Measurements from ENCODE around the gene TRIM33.

Gene TRIM33

DNA sequence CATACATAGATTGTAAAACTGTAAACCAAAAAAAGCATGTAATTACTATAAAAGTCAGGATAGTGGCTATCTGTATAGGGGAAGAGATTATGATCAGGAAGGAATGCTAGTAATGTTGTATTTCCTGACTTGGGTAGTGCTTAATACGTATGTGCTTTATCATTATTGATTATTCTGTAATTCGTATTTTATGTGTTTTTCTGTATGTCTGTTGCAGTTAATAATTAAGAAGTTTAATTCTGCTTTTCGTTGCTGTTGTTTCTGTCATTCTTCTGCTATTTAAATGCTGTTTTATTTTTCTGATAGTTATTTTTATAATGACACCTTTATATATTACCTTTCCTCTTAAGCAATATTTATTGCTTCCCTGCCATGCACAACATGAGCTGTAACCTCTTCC lies 29.3 kb upstream of the TRIM33 start:
- H3K9me3 ChIP-seq (ENCODE audit: control insufficient read depth in 1 of 2, low read length in 2 of 2): no peaks in the 10 kb centered on the region
- no peaks in the 10 kb centered on the region for H3K27me3 ChIP-seq (ENCODE audit: low read depth, low read length)
- no peaks in the 10 kb centered on the region for H3K4me1 ChIP-seq (ENCODE audit: control insufficient read depth in 1 of 2, insufficient read depth in 2 of 2, low read length in 2 of 2)
- H3K4me3 ChIP-seq (ENCODE audit: low read depth in 1 of 2, low read length in 2 of 2): no peak overlapping the region
- H3K27ac ChIP-seq (ENCODE audit: low read length): no peak overlapping the region
- H3K36me3 ChIP-seq (ENCODE audit: control insufficient read depth in 1 of 2, insufficient read depth in 2 of 2, low read length in 2 of 2): no peaks in the 10 kb centered on the region

DNA sequence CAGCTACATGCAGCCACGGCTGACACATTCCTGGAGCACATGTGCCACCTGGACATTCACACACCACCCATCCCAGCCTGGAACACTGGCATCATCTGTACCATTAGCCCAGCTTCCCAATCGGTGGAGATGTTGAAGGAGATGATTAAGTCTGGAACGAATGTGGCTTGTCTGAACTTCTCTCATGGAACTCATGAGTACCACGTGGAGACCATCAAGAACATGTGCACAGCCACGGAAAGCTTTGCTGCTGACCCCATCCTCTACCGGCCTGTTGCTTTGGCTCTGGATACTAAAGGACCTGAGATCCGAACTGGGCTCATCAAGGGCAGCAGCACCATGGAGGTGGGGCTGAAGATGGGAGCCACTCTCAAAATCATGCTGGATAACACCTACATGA lies 25.0 kb upstream of the TRIM33 start:
- no peak overlapping the region for H3K4me3 ChIP-seq (ENCODE audit: low read depth in 1 of 2, low read length in 2 of 2)
- no peak overlapping the region for H3K27ac ChIP-seq (ENCODE audit: low read length)
- no peaks in the 10 kb centered on the region for H3K4me1 ChIP-seq (ENCODE audit: control insufficient read depth in 1 of 2, insufficient read depth in 2 of 2, low read length in 2 of 2)
- no peaks in the 10 kb centered on the region for H3K36me3 ChIP-seq (ENCODE audit: control insufficient read depth in 1 of 2, insufficient read depth in 2 of 2, low read length in 2 of 2)
- no peaks in the 10 kb centered on the region for H3K27me3 ChIP-seq (ENCODE audit: low read depth, low read length)
- H3K9me3 ChIP-seq (ENCODE audit: control insufficient read depth in 1 of 2, low read length in 2 of 2): no peaks in the 10 kb centered on the region

DNA sequence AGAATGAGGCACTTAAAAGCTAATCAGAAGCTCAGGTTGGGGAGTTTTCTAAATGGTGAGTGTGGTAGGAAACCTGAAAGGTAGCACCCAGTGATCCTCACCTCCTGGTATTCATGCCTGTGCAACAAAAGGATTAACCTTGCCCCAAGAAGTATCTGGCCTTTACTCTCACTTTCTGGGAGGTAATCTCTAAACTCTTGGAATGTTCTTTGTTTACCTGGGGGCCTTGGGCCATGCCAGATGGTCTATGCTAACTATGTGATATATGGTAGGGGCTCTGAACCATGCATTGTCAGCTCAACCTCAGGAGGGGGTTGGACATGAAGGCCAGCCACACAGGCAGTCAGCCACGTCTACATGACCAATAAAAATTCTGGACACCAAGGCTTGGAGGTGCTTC lies 24.4 kb upstream of the TRIM33 start:
- Histone ChIP-seq H3K4me3 (ENCODE audit: low read depth in 1 of 2, low read length in 2 of 2) (no peak overlapping the region), H3K4me1 (ENCODE audit: control insufficient read depth in 1 of 2, insufficient read depth in 2 of 2, low read length in 2 of 2) (no peaks in the 10 kb centered on the region), H3K9me3 (ENCODE audit: control insufficient read depth in 1 of 2, low read length in 2 of 2) (no peaks in the 10 kb centered on the region), H3K36me3 (ENCODE audit: control insufficient read depth in 1 of 2, insufficient read depth in 2 of 2, low read length in 2 of 2) (no peaks in the 10 kb centered on the region), H3K27ac (ENCODE audit: low read length) (no peak overlapping the region), H3K27me3 (ENCODE audit: low read depth, low read length) (no peaks in the 10 kb centered on the region)

DNA sequence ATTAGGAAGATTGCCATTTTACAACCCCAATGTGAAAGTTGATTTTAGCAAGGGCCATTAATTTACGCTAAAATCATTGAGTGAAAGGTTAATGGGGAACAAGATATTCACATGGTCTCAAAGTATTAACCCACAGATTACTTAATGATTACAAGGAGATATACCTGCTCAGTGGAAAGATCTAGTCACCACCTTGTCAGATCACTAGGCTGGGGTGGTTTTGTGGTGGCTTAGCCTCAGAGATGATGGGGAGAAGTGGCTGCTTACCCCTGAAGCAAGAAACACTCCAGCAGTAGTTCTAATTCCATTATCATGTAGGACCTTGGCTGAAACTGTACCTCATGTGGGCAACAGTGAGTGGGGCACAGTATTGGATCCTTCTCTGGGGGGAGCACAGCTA lies 20.1 kb upstream of the TRIM33 start:
- Histone ChIP-seq H3K4me1 (ENCODE audit: control insufficient read depth in 1 of 2, insufficient read depth in 2 of 2, low read length in 2 of 2) (no peaks in the 10 kb centered on the region), H3K4me3 (ENCODE audit: low read depth in 1 of 2, low read length in 2 of 2) (no peak overlapping the region), H3K9me3 (ENCODE audit: control insufficient read depth in 1 of 2, low read length in 2 of 2) (no peaks in the 10 kb centered on the region), H3K27me3 (ENCODE audit: low read depth, low read length) (no peaks in the 10 kb centered on the region), H3K36me3 (ENCODE audit: control insufficient read depth in 1 of 2, insufficient read depth in 2 of 2, low read length in 2 of 2) (no peaks in the 10 kb centered on the region), H3K27ac (ENCODE audit: low read length) (no peak overlapping the region)

DNA sequence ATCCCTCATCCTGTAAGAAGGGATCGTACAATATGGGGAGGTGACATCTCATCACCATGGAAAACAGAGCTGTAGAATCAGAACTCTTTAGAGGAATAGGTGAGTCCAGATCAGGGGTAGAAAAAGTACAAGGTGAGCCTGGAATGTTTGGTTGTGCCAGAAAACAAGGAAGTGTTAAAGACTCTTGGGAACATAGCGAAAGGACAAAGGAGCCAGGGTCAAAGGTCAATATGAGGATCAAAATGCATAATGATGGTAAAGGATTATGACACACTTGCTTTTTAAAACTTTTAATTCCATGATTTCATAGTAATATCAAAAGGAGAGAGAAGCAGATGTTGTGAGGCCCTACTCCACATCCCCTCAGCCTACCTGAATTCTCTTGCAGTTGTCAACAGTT lies 19.2 kb upstream of the TRIM33 start:
- Histone ChIP-seq H3K27ac (ENCODE audit: low read length) (no peak overlapping the region), H3K36me3 (ENCODE audit: control insufficient read depth in 1 of 2, insufficient read depth in 2 of 2, low read length in 2 of 2) (no peaks in the 10 kb centered on the region), H3K27me3 (ENCODE audit: low read depth, low read length) (no peaks in the 10 kb centered on the region), H3K4me3 (ENCODE audit: low read depth in 1 of 2, low read length in 2 of 2) (no peak overlapping the region), H3K9me3 (ENCODE audit: control insufficient read depth in 1 of 2, low read length in 2 of 2) (no peaks in the 10 kb centered on the region), H3K4me1 (ENCODE audit: control insufficient read depth in 1 of 2, insufficient read depth in 2 of 2, low read length in 2 of 2) (no peaks in the 10 kb centered on the region)

DNA sequence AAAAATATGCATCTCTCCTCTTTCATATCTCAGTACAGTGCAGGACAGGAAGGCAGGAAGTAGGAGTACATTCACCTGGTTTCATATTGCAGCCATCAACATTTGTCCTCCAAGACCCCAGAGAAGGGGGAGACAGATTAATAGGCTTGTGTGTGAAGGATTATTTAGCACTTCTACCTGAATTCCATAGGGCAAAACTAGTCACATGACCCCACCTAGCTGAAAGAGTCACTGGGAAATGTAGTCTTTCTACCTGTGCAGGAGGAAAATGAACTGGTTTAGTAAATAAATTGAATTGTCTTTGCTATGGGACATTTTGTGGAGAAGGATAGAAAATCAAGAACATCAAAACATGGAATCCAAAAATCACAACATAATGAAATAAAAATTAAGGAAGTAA lies 13.9 kb upstream of the TRIM33 start:
- H3K9me3 ChIP-seq (ENCODE audit: control insufficient read depth in 1 of 2, low read length in 2 of 2): no peaks in the 10 kb centered on the region
- no peaks in the 10 kb centered on the region for H3K36me3 ChIP-seq (ENCODE audit: control insufficient read depth in 1 of 2, insufficient read depth in 2 of 2, low read length in 2 of 2)
- H3K27me3 ChIP-seq (ENCODE audit: low read depth, low read length): no peaks in the 10 kb centered on the region
- no peaks in the 10 kb centered on the region for H3K4me1 ChIP-seq (ENCODE audit: control insufficient read depth in 1 of 2, insufficient read depth in 2 of 2, low read length in 2 of 2)
- no peak overlapping the region for H3K27ac ChIP-seq (ENCODE audit: low read length)
- no peak overlapping the region for H3K4me3 ChIP-seq (ENCODE audit: low read depth in 1 of 2, low read length in 2 of 2)

DNA sequence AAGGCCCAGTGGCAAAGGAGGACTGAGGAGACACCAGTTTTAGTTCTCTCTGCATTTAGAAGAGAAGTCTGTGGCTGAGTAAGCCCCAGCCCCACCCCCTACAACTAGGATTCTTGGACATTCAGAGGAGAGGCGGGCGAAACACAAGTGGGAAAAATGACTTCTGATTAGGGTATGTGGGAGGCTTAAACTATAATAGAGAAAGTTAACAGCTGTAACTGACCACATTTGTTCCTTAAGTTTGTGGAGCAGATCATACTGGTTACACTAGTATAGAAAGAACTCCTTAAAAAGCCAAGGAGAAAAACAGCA lies 11.2 kb upstream of the TRIM33 start:
- Histone ChIP-seq H3K27ac (ENCODE audit: low read length) (no peak overlapping the region), H3K27me3 (ENCODE audit: low read depth, low read length) (no peaks in the 10 kb centered on the region), H3K36me3 (ENCODE audit: control insufficient read depth in 1 of 2, insufficient read depth in 2 of 2, low read length in 2 of 2) (no peaks in the 10 kb centered on the region), H3K9me3 (ENCODE audit: control insufficient read depth in 1 of 2, low read length in 2 of 2) (no peaks in the 10 kb centered on the region), H3K4me3 (ENCODE audit: low read depth in 1 of 2, low read length in 2 of 2) (no peak overlapping the region), H3K4me1 (ENCODE audit: control insufficient read depth in 1 of 2, insufficient read depth in 2 of 2, low read length in 2 of 2) (no peaks in the 10 kb centered on the region)

DNA sequence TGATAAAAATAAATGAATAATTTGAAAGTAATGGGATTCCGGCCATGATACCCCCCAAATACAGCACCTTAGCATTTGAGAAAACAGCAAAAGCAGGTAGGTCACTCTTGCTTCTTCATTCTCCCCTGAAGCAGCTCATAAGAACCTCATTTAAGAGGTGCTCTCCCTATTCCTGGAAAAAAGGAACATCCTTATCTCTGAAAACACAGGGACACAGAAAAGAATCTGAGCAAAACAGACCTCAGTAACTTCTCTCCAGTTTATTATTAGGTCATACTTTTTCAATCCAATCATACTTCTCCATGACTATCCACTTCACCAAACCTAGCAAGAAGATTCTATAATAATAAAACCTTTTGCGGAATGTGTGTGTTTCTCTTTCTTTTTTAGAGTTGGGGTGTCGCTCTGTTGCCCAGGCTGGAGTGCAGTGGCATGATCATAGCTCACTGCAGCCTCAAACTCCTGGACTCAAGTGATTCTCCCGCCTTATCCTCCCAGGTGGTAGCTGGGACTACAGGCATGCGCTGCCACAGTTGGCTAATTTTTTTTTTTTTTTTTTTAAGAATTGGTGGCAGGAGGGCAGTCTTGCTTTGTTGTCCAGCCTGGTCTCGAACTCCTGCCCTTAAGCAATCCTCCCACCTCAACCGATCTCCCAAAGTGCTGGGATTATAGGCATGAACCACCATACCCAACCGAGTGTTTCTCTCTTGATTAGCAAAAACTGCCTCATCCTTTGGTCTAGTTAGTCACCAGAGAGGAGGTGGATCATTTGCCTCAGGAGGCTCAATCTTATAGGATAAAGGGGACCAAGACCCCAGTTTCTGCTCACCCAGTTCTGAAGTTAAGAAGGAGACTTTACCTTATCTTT lies 10.6 kb upstream of the TRIM33 start:
- Histone ChIP-seq H3K27me3 (ENCODE audit: low read depth, low read length) (no peaks in the 10 kb centered on the region), H3K36me3 (ENCODE audit: control insufficient read depth in 1 of 2, insufficient read depth in 2 of 2, low read length in 2 of 2) (no peaks in the 10 kb centered on the region), H3K9me3 (ENCODE audit: control insufficient read depth in 1 of 2, low read length in 2 of 2) (no peaks in the 10 kb centered on the region), H3K27ac (ENCODE audit: low read length) (no peak overlapping the region), H3K4me1 (ENCODE audit: control insufficient read depth in 1 of 2, insufficient read depth in 2 of 2, low read length in 2 of 2) (no peaks in the 10 kb centered on the region), H3K4me3 (ENCODE audit: low read depth in 1 of 2, low read length in 2 of 2) (no peak overlapping the region)

DNA sequence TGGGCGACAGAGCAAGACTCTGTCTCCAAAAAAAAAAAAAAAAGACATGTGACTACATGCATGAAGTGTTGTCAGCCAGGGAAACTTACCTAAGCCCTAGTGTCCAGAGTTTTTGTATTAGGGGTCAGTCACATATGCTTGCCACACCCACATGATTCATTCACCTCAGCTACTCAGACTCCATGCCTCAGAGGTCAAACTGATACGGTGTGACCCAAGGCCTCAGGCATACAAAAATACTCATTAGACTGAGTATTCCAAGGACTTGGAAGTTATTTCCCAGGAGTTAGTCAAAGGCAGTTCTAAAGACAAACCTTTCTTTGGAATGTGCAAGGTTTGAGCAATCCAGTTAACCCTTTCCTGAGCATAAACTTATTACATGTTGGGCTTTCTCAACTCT lies 6.3 kb upstream of the TRIM33 start:
- Histone ChIP-seq H3K4me3 (ENCODE audit: low read depth in 1 of 2, low read length in 2 of 2) (no peak overlapping the region), H3K4me1 (ENCODE audit: control insufficient read depth in 1 of 2, insufficient read depth in 2 of 2, low read length in 2 of 2) (no peaks in the 10 kb centered on the region), H3K27ac (ENCODE audit: low read length) (no peak overlapping the region), H3K36me3 (ENCODE audit: control insufficient read depth in 1 of 2, insufficient read depth in 2 of 2, low read length in 2 of 2) (no peaks in the 10 kb centered on the region), H3K27me3 (ENCODE audit: low read depth, low read length) (no peaks in the 10 kb centered on the region), H3K9me3 (ENCODE audit: control insufficient read depth in 1 of 2, low read length in 2 of 2) (no peaks in the 10 kb centered on the region)

DNA sequence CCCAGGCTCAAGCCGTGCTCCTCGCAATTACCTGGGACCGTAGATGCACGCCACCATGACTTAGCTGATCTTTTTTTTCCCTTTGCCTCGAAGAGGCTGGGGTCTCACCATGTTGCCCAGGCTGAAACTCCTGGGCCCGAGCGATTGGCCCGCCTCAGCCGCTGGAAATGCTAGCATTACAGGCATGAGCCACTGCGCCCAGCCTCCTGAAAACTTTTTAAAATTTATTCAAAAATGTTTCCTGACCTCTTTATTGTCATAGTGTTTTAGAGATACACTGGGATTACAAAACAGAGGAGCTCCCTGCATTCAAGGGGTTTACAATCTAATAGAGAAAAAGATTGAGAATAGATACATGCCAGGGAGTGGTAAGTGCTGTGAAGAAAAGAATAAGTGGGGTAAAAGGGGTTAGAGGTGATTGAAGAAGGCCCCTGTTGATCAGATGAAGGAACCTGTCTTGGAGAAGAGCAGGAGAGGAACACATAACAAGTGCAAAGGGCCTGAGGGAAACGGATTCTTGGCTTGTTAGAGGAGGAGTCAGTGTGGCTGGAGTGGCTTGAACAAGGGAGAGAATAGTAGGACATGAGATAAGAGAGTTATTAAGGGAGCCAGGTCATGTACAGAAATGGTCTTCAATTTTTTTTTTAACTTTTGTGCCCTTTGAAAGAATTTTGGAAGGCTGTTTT lies 1.7 kb upstream of the TRIM33 start:
- Histone ChIP-seq H3K4me3 (ENCODE audit: low read depth in 1 of 2, low read length in 2 of 2) (peak overlapping the region in 1 of 2 donors; percentile 76), H3K36me3 (ENCODE audit: control insufficient read depth in 1 of 2, insufficient read depth in 2 of 2, low read length in 2 of 2) (no peaks in the 10 kb centered on the region), H3K27me3 (ENCODE audit: low read depth, low read length) (no peaks in the 10 kb centered on the region), H3K9me3 (ENCODE audit: control insufficient read depth in 1 of 2, low read length in 2 of 2) (no peaks in the 10 kb centered on the region), H3K27ac (ENCODE audit: low read length) (no peak overlapping the region), H3K4me1 (ENCODE audit: control insufficient read depth in 1 of 2, insufficient read depth in 2 of 2, low read length in 2 of 2) (peaks cover 14 to 26% of the 10 kb centered on the region in 2 donors)

DNA sequence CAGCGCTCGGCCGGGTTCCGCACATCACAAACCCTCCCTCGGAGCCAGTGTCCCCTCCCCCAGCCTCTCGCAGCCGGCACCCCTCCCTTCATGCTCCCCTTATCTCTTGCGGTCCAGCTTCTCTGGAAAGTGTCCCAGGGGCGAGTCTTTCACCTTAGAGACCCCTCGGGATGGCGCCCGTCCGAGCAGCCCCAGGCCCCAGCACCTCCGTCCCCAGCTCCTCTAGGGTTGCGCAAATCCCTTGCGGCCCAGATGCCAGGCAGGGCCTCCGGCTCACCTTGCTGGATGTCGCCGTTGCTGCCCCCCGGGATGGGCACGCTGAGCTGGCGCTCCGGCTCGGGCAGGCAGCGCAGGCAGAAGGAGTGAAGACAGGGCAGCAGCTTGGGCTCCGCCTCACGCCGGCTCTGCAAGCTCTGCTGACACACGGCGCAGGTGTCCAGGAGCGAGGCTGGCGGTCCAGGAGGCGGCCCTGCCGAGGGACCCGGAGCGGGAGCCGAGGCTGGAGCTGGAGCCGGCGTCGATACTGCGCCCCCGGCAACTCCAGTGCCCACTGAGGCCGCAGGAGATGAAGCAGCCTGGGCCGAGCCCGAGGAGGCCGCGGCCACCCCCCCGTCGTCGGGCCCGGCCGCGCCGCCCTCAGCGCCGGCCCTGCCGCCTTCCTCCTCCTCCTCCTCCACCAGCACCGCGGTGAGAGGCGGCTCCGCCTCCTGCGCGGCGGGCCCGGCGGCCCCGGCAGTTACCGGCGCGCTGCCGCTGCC lies 550 bp downstream of the TRIM33 start:
- peak overlapping the region; percentile 84 to 98 for H3K4me3 ChIP-seq (ENCODE audit: low read depth in 1 of 2, low read length in 2 of 2)
- H3K27me3 ChIP-seq (ENCODE audit: low read depth, low read length): no peaks in the 10 kb centered on the region
- no peaks in the 10 kb centered on the region for H3K36me3 ChIP-seq (ENCODE audit: control insufficient read depth in 1 of 2, insufficient read depth in 2 of 2, low read length in 2 of 2)
- H3K9me3 ChIP-seq (ENCODE audit: control insufficient read depth in 1 of 2, low read length in 2 of 2): no peaks in the 10 kb centered on the region
- peaks cover 14 to 30% of the 10 kb centered on the region in 2 donors for H3K4me1 ChIP-seq (ENCODE audit: control insufficient read depth in 1 of 2, insufficient read depth in 2 of 2, low read length in 2 of 2)
- peak overlapping the region; percentile 39 for H3K27ac ChIP-seq (ENCODE audit: low read length)
